Measurements from ENCODE around the gene HCFC1. TPM values are rescaled to one million over a fixed set of nuclear protein-coding genes. Genes with fewer than 3 reads are reported as not detected.
A peak's percentile ranks its signal among the peaks of the same experiment; 100 is the strongest.

HCFC1 gene
- total RNA-seq, 2 experiments from 2014 or later, result 45.9 to 50.2 TPM

DNA sequence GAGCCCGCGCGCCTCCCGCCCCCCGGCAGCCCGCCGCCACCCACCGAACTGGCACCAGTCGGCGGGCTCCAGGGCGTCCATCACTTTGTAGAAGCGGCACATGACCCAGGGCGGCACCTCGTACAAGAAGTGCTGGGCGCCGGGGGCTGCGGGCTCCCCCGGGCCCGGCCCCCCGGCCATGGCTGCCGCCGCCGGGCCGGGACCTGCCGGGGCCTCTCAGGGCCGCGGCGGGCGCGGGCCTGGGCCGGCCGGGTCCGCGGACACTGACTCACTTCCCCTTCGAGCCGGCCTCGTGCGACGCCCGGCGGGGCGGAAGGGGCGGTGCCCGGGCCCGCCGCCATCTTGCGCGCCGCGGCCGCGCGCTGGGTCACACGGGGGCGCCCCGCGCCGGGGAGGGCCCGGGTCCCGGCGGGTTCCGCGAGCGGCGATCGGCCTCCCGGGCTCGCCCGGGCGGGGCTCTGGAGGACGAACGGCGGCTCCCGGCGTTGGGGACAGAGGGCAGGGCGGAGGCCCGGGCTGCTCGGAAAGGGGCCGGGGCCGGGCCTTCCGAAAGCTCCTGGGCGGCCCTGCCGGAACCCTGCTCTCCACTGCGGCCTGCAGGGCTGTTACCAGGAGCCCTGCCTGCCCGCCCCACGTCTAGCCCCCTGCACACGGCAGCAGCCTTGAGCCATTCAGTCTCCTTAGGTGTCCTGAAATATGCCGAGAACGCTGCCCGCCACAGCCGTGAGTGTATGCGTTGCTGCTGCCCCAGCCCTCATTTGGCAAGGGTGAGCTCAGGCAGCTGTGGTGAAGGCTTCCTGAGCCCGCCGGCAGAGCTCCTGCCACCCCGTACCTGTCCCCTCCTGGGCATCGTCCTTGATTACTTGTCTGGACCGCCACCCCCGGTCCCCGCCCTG, 48.3 kb upstream of the HCFC1 start, which contains the start of gene IRAK1:
IRAK1 (minus strand) TSS at position 270 of the 896 bp plus-strand sequence; CDS start at position 180, 90 bp downstream.
- Mint-ChIP-seq H3K4me3 (peak within 1 kb of the TSS; percentile 92), H3K4me1 (ENCODE audit: low read depth) (peaks cover 5% of the 10 kb centered on the region), H3K27ac (peak within 1 kb of the TSS; percentile 94), H3K9me3 (no peaks in the 10 kb centered on the region), H3K36me3 (ENCODE audit: low read depth) (peaks cover 26% of the 10 kb centered on the region), H3K27me3 (no peaks in the 10 kb centered on the region)
- CTCF ChIA-PET, result interaction anchor here (1.0 kb wide), 1 partner anchor 73 kb away, joined by 7 read pairs; no protein-coding TSS in a partner anchor
- Histone ChIP-seq H3K36me3 (ENCODE audit: insufficient read depth, low read length) (peaks cover 26% of the 10 kb centered on the region), H3K27me3 (ENCODE audit: control insufficient read depth in 1 of 2, insufficient read depth in 2 of 2, low read length in 2 of 2) (no peaks in the 10 kb centered on the region), H3K27ac (ENCODE audit: low read depth in 1 of 2, low read length in 2 of 2) (peak within 1 kb of the TSS; percentile 70), H3K4me1 (ENCODE audit: insufficient read depth, low read length) (peaks cover 39% of the 10 kb centered on the region), H3K9me3 (ENCODE audit: control insufficient read depth in 1 of 2, insufficient read depth in 1 of 2, low read length in 2 of 2) (no peaks in the 10 kb centered on the region), H3K4me3 (ENCODE audit: low read length) (peak within 1 kb of the TSS; percentile 65)
- POLR2A ChIA-PET, result interaction anchor here (1.0 to 2.3 kb wide), 5 partner anchors 21 to 94 kb away, joined by 3 to 16 read pairs (median 7); partner anchors contain the start of genes ARHGAP4 and HCFC1
- intact Hi-C loops (cut with DNase I, micrococcal nuclease), result loop anchor here (5.0 to 10.0 kb wide), 4 partner anchors 43 to 355 kb away; partner anchors contain the start of genes EMD (in 1 of the 2), FLNA (in 1 of the 2) and MECP2 (in 1 of the 2)
- DNase-seq (peak in 11 of 14 experiments; percentile 19 to 80 (median 60)), ATAC-seq (ENCODE audit: poor library complexity) (peak; percentile 68)
- TF ChIP-seq, protein P1, sequence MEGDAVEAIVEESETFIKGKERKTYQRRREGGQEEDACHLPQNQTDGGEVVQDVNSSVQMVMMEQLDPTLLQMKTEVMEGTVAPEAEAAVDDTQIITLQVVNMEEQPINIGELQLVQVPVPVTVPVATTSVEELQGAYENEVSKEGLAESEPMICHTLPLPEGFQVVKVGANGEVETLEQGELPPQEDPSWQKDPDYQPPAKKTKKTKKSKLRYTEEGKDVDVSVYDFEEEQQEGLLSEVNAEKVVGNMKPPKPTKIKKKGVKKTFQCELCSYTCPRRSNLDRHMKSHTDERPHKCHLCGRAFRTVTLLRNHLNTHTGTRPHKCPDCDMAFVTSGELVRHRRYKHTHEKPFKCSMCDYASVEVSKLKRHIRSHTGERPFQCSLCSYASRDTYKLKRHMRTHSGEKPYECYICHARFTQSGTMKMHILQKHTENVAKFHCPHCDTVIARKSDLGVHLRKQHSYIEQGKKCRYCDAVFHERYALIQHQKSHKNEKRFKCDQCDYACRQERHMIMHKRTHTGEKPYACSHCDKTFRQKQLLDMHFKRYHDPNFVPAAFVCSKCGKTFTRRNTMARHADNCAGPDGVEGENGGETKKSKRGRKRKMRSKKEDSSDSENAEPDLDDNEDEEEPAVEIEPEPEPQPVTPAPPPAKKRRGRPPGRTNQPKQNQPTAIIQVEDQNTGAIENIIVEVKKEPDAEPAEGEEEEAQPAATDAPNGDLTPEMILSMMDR (IDR thresholded peaks at IDR 0.05), result no peak

DNA sequence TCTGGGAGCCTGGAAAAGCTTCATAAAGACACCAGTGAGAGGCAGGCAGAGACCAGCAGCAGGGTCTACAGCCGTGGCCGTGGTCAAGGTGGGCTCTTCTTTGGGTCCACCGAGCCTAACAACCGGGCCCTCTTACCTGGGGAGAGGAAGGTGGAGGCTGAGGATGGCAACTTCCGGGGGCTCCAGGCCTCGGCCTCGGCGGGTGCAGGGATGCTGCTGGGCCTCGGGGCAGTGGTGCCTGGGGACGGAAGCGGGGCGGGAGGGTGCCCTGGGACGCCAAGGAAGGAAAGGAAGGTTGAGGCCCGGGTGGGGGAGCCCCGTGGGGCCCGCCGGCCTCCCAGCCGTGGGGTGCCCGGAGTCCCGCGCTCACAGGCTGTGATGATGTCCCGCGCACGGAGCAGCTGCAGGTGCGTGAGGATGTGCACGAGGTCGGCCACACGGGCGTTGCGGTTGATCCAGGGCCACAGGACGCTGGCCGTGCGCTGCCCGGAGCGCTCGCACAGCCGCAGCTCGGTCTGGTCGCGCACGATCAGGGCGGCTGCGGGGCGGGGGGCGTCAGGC, 47.5 kb upstream of the HCFC1 start:
- peak overlapping the region; percentile 60 to 61 for H3K27ac ChIP-seq (ENCODE audit: low read depth in 1 of 2, low read length in 2 of 2)
- no peaks in the 10 kb centered on the region for H3K9me3 ChIP-seq (ENCODE audit: control insufficient read depth in 1 of 2, insufficient read depth in 1 of 2, low read length in 2 of 2)
- Mint-ChIP-seq H3K4me1 (ENCODE audit: low read depth) (peaks cover 5% of the 10 kb centered on the region), H3K4me3 (peak overlapping the region; percentile 87), H3K27me3 (no peaks in the 10 kb centered on the region), H3K9me3 (no peaks in the 10 kb centered on the region), H3K27ac (peak overlapping the region; percentile 84), H3K36me3 (ENCODE audit: low read depth) (peaks cover 32% of the 10 kb centered on the region)
- DNase-seq, result peak in 5 of 14 experiments; percentile 5 to 50 (median 37)
- ChIA-PET POLR2A (interaction anchor here (0.6 to 2.3 kb wide), 6 partner anchors 33 to 360 kb away, joined by 3 to 16 read pairs (median 6); partner anchors contain the start of genes EMD and HCFC1), CTCF (interaction anchor here (2.0 kb wide), 1 partner anchor 95 kb away, joined by 6 read pairs; no protein-coding TSS in a partner anchor)
- H3K4me3 ChIP-seq (ENCODE audit: low read length), result peak overlapping the region; percentile 57
- H3K36me3 ChIP-seq (ENCODE audit: insufficient read depth, low read length), result peaks cover 27% of the 10 kb centered on the region
- peak; percentile 21 for ATAC-seq (ENCODE audit: poor library complexity)
- peaks cover 40% of the 10 kb centered on the region for H3K4me1 ChIP-seq (ENCODE audit: insufficient read depth, low read length)
- intact Hi-C loops (cut with DNase I, micrococcal nuclease), result loop anchor here (5.0 to 10.0 kb wide), 4 partner anchors 42 to 356 kb away; partner anchors contain the start of genes EMD (in 1 of the 2), FLNA (in 1 of the 2) and MECP2 (in 1 of the 2)
- TF ChIP-seq, protein P1 (IDR thresholded peaks at IDR 0.05), result no peak
- H3K27me3 ChIP-seq (ENCODE audit: control insufficient read depth in 1 of 2, insufficient read depth in 2 of 2, low read length in 2 of 2), result no peaks in the 10 kb centered on the region

- H3K9me3 Mint-ChIP-seq, result no peaks in the 10 kb centered on the region
- Histone ChIP-seq H3K4me1 (ENCODE audit: insufficient read depth, low read length) (peaks cover 45% of the 10 kb centered on the region), H3K27me3 (ENCODE audit: control insufficient read depth in 1 of 2, insufficient read depth in 2 of 2, low read length in 2 of 2) (no peaks in the 10 kb centered on the region), H3K27ac (ENCODE audit: low read depth in 1 of 2, low read length in 2 of 2) (peak overlapping the region; percentile 60 to 61), H3K4me3 (ENCODE audit: low read length) (peak overlapping the region; percentile 57), H3K36me3 (ENCODE audit: insufficient read depth, low read length) (peaks cover 27% of the 10 kb centered on the region), H3K9me3 (ENCODE audit: control insufficient read depth in 1 of 2, insufficient read depth in 1 of 2, low read length in 2 of 2) (no peaks in the 10 kb centered on the region)
- DNase-seq (no peak), ATAC-seq (ENCODE audit: poor library complexity) (no peak)
- intact Hi-C loops (cut with DNase I, micrococcal nuclease), result loop anchor here (5.0 to 10.0 kb wide), 4 partner anchors 41 to 356 kb away; partner anchors contain the start of genes EMD (in 1 of the 2), FLNA (in 1 of the 2) and MECP2 (in 1 of the 2)
- TF ChIP-seq, protein P1 (IDR thresholded peaks at IDR 0.05), result no peak
- H3K4me3 Mint-ChIP-seq, result peak overlapping the region; percentile 87
- H3K36me3 Mint-ChIP-seq (ENCODE audit: low read depth), result peaks cover 34% of the 10 kb centered on the region
- POLR2A ChIA-PET, result interaction anchor here (0.6 to 2.3 kb wide), 7 partner anchors 33 to 360 kb away, joined by 3 to 16 read pairs (median 4); partner anchors contain the start of genes EMD and HCFC1
- H3K27ac Mint-ChIP-seq, result peak overlapping the region; percentile 84
- peaks cover 7% of the 10 kb centered on the region for H3K4me1 Mint-ChIP-seq (ENCODE audit: low read depth)
- CTCF ChIA-PET, result interaction anchor here (2.0 kb wide), 1 partner anchor 94 kb away, joined by 6 read pairs; no protein-coding TSS in a partner anchor
- H3K27me3 Mint-ChIP-seq, result no peaks in the 10 kb centered on the region
Measured at GRCh38 chrX:154018518-154019060, 47.0 kb upstream of the HCFC1 start.
